ENCODE data around the gene GPR15.

The GPR15 gene

DNA sequence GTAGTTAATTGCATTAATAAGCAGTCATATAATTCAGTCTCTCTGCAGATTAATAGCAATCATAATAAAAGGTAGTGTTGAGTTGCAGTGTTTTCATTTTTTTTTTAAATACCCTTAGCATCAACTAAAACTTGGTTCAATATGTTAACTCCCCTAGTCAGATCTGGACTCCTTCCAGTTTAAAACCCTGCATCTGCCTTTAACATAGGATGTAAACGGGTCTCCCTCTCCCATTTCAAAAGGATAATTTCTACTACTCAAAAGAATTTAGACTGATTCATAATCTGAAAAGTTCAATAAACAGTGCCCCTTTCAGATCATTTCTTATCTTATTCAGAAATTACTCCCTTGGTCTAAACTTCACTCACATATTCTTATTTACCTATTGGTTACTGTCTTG is 50.3 kb downstream of the GPR15 start:
- H3K4me3 ChIP-seq (replicated peaks in 1 of 2; ENCODE audit: low read depth in 2 of 2, low read length in 2 of 2), result no peak overlapping the region
- TF ChIP-seq, protein P1, sequence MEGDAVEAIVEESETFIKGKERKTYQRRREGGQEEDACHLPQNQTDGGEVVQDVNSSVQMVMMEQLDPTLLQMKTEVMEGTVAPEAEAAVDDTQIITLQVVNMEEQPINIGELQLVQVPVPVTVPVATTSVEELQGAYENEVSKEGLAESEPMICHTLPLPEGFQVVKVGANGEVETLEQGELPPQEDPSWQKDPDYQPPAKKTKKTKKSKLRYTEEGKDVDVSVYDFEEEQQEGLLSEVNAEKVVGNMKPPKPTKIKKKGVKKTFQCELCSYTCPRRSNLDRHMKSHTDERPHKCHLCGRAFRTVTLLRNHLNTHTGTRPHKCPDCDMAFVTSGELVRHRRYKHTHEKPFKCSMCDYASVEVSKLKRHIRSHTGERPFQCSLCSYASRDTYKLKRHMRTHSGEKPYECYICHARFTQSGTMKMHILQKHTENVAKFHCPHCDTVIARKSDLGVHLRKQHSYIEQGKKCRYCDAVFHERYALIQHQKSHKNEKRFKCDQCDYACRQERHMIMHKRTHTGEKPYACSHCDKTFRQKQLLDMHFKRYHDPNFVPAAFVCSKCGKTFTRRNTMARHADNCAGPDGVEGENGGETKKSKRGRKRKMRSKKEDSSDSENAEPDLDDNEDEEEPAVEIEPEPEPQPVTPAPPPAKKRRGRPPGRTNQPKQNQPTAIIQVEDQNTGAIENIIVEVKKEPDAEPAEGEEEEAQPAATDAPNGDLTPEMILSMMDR (IDR thresholded peaks at IDR 0.05; ENCODE audit: low read depth, low read length), result no peak
- no peak for DNase-seq (ENCODE audit: low read depth in 2 of 2)

DNA sequence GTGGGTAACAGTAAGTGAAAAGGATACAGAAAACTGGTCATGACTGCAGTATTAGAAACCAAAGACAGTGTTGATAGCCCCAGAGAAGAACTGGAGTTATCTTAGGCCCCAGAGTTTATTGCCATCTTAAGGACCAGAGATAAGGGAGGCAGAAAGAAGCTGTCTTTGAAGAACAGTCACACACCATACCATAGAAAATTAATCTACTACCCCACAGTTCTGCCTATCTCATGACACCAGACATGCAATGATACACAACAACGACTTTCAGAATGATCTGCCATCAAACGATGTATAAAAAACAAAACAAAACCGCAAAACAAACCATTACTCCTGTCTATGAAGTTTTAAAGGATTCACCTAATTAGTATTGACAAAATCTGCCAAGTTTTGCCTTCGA is 52.0 kb downstream of the GPR15 start:
- H3K4me3 ChIP-seq (replicated peaks in 1 of 2; ENCODE audit: low read depth in 2 of 2, low read length in 2 of 2), result no peak overlapping the region
- DNase-seq (ENCODE audit: low read depth in 2 of 2), result no peak
- TF ChIP-seq, protein P1 (IDR thresholded peaks at IDR 0.05; ENCODE audit: low read depth, low read length), result no peak
